ENCODE measurements around the gene PGBD2. TPM values are rescaled to one million over a fixed set of nuclear protein-coding genes. Genes with fewer than 3 reads are reported as not detected.

Gene PGBD2, protein sequence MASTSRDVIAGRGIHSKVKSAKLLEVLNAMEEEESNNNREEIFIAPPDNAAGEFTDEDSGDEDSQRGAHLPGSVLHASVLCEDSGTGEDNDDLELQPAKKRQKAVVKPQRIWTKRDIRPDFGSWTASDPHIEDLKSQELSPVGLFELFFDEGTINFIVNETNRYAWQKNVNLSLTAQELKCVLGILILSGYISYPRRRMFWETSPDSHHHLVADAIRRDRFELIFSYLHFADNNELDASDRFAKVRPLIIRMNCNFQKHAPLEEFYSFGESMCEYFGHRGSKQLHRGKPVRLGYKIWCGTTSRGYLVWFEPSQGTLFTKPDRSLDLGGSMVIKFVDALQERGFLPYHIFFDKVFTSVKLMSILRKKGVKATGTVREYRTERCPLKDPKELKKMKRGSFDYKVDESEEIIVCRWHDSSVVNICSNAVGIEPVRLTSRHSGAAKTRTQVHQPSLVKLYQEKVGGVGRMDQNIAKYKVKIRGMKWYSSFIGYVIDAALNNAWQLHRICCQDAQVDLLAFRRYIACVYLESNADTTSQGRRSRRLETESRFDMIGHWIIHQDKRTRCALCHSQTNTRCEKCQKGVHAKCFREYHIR
- total RNA-seq (10 to 100 TPM in 1 of 2 donors, 1 to 10 TPM in 1; 5.8 to 12.5 TPM), polyA plus RNA-seq (1 to 10 TPM; 3.5 to 4.2 TPM)
- long read RNA-seq, donor 1, transcript PGBD2-201 (3 exons, 2,136 nt) = major isoform, 6 of 7 reads
- long read RNA-seq, donor 1, partial matches to known transcripts = 0 of 7 reads
- long read RNA-seq, donor 1, other reads (novel, unspliced or antisense) = 0 of 7 reads
- long read RNA-seq, donor 2, partial matches to known transcripts = 0 of 2 reads
- long read RNA-seq, donor 2, other reads (novel, unspliced or antisense) = 0 of 2 reads
- long read RNA-seq, donor 3, partial matches to known transcripts = 0 of 1 reads
- long read RNA-seq, donor 3, other reads (novel, unspliced or antisense) = 0 of 1 reads
- long read RNA-seq, donor 4, partial matches to known transcripts = 0 of 2 reads
- long read RNA-seq, donor 4, other reads (novel, unspliced or antisense) = 0 of 2 reads
- long read RNA-seq, donor 5, partial matches to known transcripts = 0 of 5 reads
- long read RNA-seq, donor 5, other reads (novel, unspliced or antisense) = 0 of 5 reads

DNA sequence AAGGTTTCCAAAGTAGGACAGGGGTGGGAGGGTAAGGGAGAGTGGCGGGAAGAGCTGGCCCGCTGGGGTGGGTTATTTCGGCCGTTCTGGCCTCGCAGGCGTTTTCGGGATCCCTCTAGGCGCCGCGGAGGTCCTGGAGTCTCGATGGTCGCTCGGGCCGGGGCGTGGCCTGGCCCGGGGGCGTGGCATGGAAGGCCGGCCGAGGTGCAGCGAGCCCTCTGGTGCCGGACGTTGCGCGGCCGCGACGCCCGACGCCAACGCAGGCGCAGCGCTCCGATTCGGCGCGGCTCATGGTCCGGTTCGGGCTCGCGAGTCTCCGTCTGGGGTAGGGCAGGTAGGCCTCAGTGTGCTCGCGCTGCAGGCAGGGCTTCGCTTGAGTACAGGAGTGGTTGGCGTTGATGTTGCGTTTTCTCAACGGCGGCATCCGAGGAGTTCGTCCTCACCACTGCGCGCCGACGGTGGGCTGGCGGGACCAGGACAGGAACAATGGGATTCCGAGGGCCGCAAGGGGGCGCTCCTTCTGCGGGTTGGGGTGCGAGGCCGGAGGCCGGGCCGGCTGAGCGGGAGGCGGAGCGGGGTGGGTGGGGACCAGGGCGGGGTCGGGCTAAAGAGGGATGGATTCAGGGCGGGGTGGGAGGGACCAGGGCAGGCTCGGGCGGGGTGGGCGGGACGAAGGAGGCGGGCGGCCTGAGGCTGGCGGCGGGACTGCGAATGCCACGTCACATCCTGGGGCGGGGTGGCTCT is at the start of gene PGBD2:
Gene PGBD2, plus strand, starts transcription at position 227 of the 744 bp plus-strand sequence. CDS start 7,628 bp downstream, outside the sequence.
- H3K27me3 ChIP-seq (ENCODE audit: control insufficient read depth in 3 of 3, insufficient read depth in 3 of 3, low read length in 2 of 3) = no peaks in the 10 kb centered on the region
- peak; percentile 41 for TF ChIP-seq CTCF (IDR thresholded peaks at IDR 0.05; ENCODE audit: control extremely low read depth, extremely low read depth)
- 1% methylated on average over 61 to 80 of the region's 80 CpGs for WGBS, 2 donors

DNA sequence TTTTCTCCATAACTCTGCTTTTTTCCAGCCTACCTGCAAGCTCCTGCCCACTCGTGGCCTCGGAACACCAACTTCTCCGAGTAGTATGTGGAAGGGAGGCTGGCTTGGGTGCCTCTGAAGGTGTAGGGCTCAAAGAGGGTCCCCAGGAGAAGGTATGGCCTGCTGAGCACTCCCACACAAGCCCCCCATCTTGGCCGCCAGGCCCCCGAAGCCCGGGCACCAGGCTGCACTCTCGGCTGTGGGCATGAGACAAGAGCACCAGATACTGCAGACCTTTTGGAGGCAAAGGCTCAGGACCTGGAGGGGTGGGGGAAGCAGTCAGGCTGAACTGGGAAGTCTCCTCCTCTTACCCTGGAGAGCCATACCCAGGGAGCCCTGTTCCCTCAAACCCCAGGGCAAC is 48.8 kb upstream of the PGBD2 start:
- WGBS, 2 donors = 82 to 85% methylated on average over 7 of the region's 7 CpGs
- Histone ChIP-seq H3K27ac (ENCODE audit: low read depth in 1 of 2, low read length in 1 of 2) (peak overlapping the region in 1 of 2 donors; percentile 89), H3K4me3 (no peak overlapping the region), H3K27me3 (ENCODE audit: control insufficient read depth in 3 of 3, insufficient read depth in 3 of 3, low read length in 2 of 3) (no peaks in the 10 kb centered on the region), H3K9ac (ENCODE audit: insufficient read depth in 1 of 2, low read length in 2 of 2) (peak overlapping the region in 1 of 2 donors; percentile 16), H3K36me3 (ENCODE audit: control insufficient read depth in 4 of 4, insufficient read depth in 4 of 4, low read length in 4 of 4) (peaks cover 0 to 13% (median 6%) of the 10 kb centered on the region in 4 donors), H3K9me3 (ENCODE audit: control insufficient read depth in 4 of 4, insufficient read depth in 3 of 4, low read length in 3 of 4) (no peaks in the 10 kb centered on the region), H3K4me1 (ENCODE audit: control insufficient read depth in 5 of 5, insufficient read depth in 5 of 5, low read length in 5 of 5) (peaks cover 0 to 21% (median 6%) of the 10 kb centered on the region in 5 donors)
- no peak for TF ChIP-seq CTCF (IDR thresholded peaks at IDR 0.05; ENCODE audit: control extremely low read depth, extremely low read depth)
- ATAC-seq (ENCODE audit: insufficient read depth, low FRiP score) (no peak), DNase-seq (no peak)

More for the DNA sequence above, at the start of gene PGBD2:
- H3K36me3 ChIP-seq (ENCODE audit: control insufficient read depth in 4 of 4, insufficient read depth in 4 of 4, low read length in 4 of 4) = peaks cover 0 to 7% (median 0%) of the 10 kb centered on the region in 4 donors
- DNase-seq (peak; percentile 94 to 98 (median 96)), ATAC-seq (ENCODE audit: insufficient read depth, low FRiP score) (peak; percentile 94)
- no peaks in the 10 kb centered on the region for H3K9me3 ChIP-seq (ENCODE audit: control insufficient read depth in 4 of 4, insufficient read depth in 3 of 4, low read length in 3 of 4)
- H3K4me1 ChIP-seq (ENCODE audit: control insufficient read depth in 5 of 5, insufficient read depth in 5 of 5, low read length in 5 of 5) = peaks cover 0 to 9% (median 5%) of the 10 kb centered on the region in 5 donors
- peak within 1 kb of the TSS; percentile 67 to 82 for H3K9ac ChIP-seq (ENCODE audit: insufficient read depth in 1 of 2, low read length in 2 of 2)
- H3K27ac ChIP-seq (ENCODE audit: low read depth in 1 of 2, low read length in 1 of 2) = peak within 1 kb of the TSS; percentile 87 to 100
- H3K4me3 ChIP-seq = peak within 1 kb of the TSS; percentile 95

GRCh38 chr1:248857749-248858095 is 48.3 kb upstream of the PGBD2 start:
- H3K4me1 ChIP-seq (ENCODE audit: control insufficient read depth in 5 of 5, insufficient read depth in 5 of 5, low read length in 5 of 5) = peaks cover 0 to 24% (median 8%) of the 10 kb centered on the region in 5 donors
- no peak for ATAC-seq (ENCODE audit: insufficient read depth, low FRiP score)
- no peaks in the 10 kb centered on the region for H3K9me3 ChIP-seq (ENCODE audit: control insufficient read depth in 4 of 4, insufficient read depth in 3 of 4, low read length in 3 of 4)
- 13 to 20% methylated on average over 4 of the region's 4 CpGs for WGBS, 2 donors
- no peaks in the 10 kb centered on the region for H3K27me3 ChIP-seq (ENCODE audit: control insufficient read depth in 3 of 3, insufficient read depth in 3 of 3, low read length in 2 of 3)
- H3K36me3 ChIP-seq (ENCODE audit: control insufficient read depth in 4 of 4, insufficient read depth in 4 of 4, low read length in 4 of 4) = peaks cover 0 to 13% (median 4%) of the 10 kb centered on the region in 4 donors
- H3K9ac ChIP-seq (ENCODE audit: insufficient read depth in 1 of 2, low read length in 2 of 2) = peak overlapping the region in 1 of 2 donors; percentile 61
- peak overlapping the region; percentile 46 for H3K4me3 ChIP-seq
- TF ChIP-seq CTCF (IDR thresholded peaks at IDR 0.05; ENCODE audit: control extremely low read depth, extremely low read depth) = no peak
- DNase-seq = no peak
- H3K27ac ChIP-seq (ENCODE audit: low read depth in 1 of 2, low read length in 1 of 2) = peak overlapping the region; percentile 60 to 89
